Spleen (tissue), 13 donors: Measurements from ENCODE around the gene MCM7. TPM values are rescaled to one million over a fixed set of nuclear protein-coding genes. Genes with fewer than 3 reads are reported as not detected.

Experiments
- DNase-seq: peaks from one replicate; pipeline ENCODE4 v3.0.0-alpha.2; 2020
- H3K27ac ChIP-seq, 8 donors: fragments of 200-600 bp; sonication (generic) in 7 of 8; 1 replicate in 4 of 8; 2 replicates in 4 of 8; pipeline versions ENCODE4 v1.5.0 to v1.8.0; 2016 to 2021; ENCODE audit warnings: inconsistent platforms in 4 of 8, mild to moderate bottlenecking in 4 of 8, moderate library complexity in 1 of 8
- H3K27me3 ChIP-seq, 7 donors: fragments of 200-600 bp; sonication (generic) in 6 of 7; replicated peaks in 1 of 7; 1 replicate in 4 of 7; 2 replicates in 3 of 7; pipeline versions ENCODE4 v1.5.0 to v1.8.0; 2016 to 2021; ENCODE audit warnings: inconsistent platforms in 3 of 7, mild to moderate bottlenecking in 1 of 7
- H3K36me3 ChIP-seq, 6 donors: fragments of 200-600 bp; sonication (generic) in 5 of 6; 1 replicate in 4 of 6; 2 replicates in 2 of 6; pipeline versions ENCODE4 v1.5.0 to v1.8.0; 2016 to 2021; ENCODE audit warnings: inconsistent platforms in 2 of 6
- H3K4me1 ChIP-seq, 6 donors: fragments of 200-600 bp; sonication (generic) in 5 of 6; 1 replicate in 3 of 6; 2 replicates in 3 of 6; pipeline versions ENCODE4 v1.5.0 to v1.8.0; 2016 to 2021; ENCODE audit warnings: inconsistent platforms in 3 of 6
- H3K4me3 ChIP-seq, 8 donors: fragments of 200-600 bp; sonication (generic) in 7 of 8; 1 replicate in 4 of 8; 2 replicates in 4 of 8; pipeline versions ENCODE4 v1.5.0 to v1.8.0; 2016 to 2021; ENCODE audit warnings: inconsistent platforms in 4 of 8, mild to moderate bottlenecking in 4 of 8, moderate library complexity in 2 of 8
- H3K9me3 ChIP-seq, 8 donors: fragments of 200-600 bp; sonication (generic) in 7 of 8; 1 replicate in 4 of 8; 2 replicates in 4 of 8; pipeline versions ENCODE4 v1.5.0 to v1.8.0; 2016 to 2021; ENCODE audit warnings: inconsistent platforms in 4 of 8
- POLR2A ChIP-seq, 3 donors: fragments of 450-650 bp; IDR thresholded peaks; one replicate each; pipeline ENCODE4 v1.5.1; 2017; ENCODE audit warnings: antibody characterized with exemption in 3 of 3, mild to moderate bottlenecking in 1 of 3
- POLR2AphosphoS5 ChIP-seq, 3 donors: sonication (generic); formaldehyde crosslinking; IDR thresholded peaks; one replicate each; pipeline ENCODE4 v1.5.1; 2017; ENCODE audit warnings: antibody characterized with exemption in 3 of 3
- WGBS, 5 donors: extraction: QIAGEN DNeasy Blood & Tissue Kit in 3 of 5; methylation state at CpG; one replicate each; pipeline versions ENCODE4 v1.1.5 to v1.1.7; 2013 to 2018; 5-methylcytosine and 5-hydroxymethylcytosine counted together
- intact Hi-C: fragments of 100-400 bp; cut with DNase I; formaldehyde crosslinking; loops from one replicate; pipeline ENCODE4 v1.15.0; 2023; ENCODE audit warnings: low total_unique reads
- long read RNA-seq, 2 donors: transcript quantifications; one replicate each; lab custom pipeline, GENCODE V29; 2026
- polyA plus RNA-seq, 3 donors: library from polyadenylated mRNA; stranded (reverse); fragments of 200-250 nt; gene quantifications; one replicate each; pipeline ENCODE4 v1.2.1, GENCODE V29; 2013
- total RNA-seq, 7 donors: library from RNA; depleted of rRNA in 3 of 7; stranded (reverse); fragments of >200 nt in 3 of 7; fragmentation: NEBNext Ultra II Directional in 4 of 7; extraction: Animal tissue kit (Norgen Biotek cat#: 25700) in 4 of 7; gene quantifications; one replicate each; pipeline versions ENCODE4 v1.1.0 to v1.2.1, GENCODE V29; 2016 to 2021
- TF ChIP-seq, protein P1 (sequence below), 11 experiments: fragments of 200-600 bp in 7 of 11; fragments of 450-650 bp in 4 of 11; sonication (generic) in 4 of 11; IDR thresholded peaks in 8 of 11; conservative IDR thresholded peaks in 3 of 11; 1 replicate in 7 of 11; 2 replicates in 4 of 11; pipeline versions ENCODE4 v1.4.0 to v1.8.0; 2016 to 2021; ENCODE audit warnings: antibody characterized with exemption in 11 of 11, inconsistent platforms in 4 of 11, mild to moderate bottlenecking in 1 of 11
- donor health status: healthy with polysubstance abuse.
- donor health status: DM: no; HTN: no; CAD: no; lungs with moderate emphysema.
- donor health status: DM: no; HTN: no; CAD: no.
- donor health status: Bipolar disorder and iron deficiency.
- donor health status: healthy.
- donor health status: DM: no; HTN: no; CAD: no.
- donor health status: DM: yes; HTN: yes; CAD: no.

Gene MCM7
- total RNA-seq (10 to 100 TPM; 49.5 to 74.7 (median 64.8) TPM), polyA plus RNA-seq (10 to 100 TPM; 72.3 to 92.7 (median 75.8) TPM)
- long read RNA-seq, donor 1, transcript MCM7-201 (15 exons, 2,957 nt) = major isoform, 18 of 38 reads
- long read RNA-seq, donor 1, partial matches to known transcripts = 20 of 38 reads
- long read RNA-seq, donor 1, other reads (novel, unspliced or antisense) = 0 of 38 reads
- long read RNA-seq, donor 2, transcript MCM7-201 (15 exons, 2,957 nt) = major isoform, 17 of 42 reads
- long read RNA-seq, donor 2, partial matches to known transcripts = 24 of 42 reads
- long read RNA-seq, donor 2, other reads (novel, unspliced or antisense) = 0 of 42 reads

- peaks cover 13 to 38% (median 32%) of the 10 kb centered on the region in 6 donors for H3K4me1 ChIP-seq
- H3K27me3 ChIP-seq = no peaks in the 10 kb centered on the region
- intact Hi-C loops = no loop called here
- H3K4me3 ChIP-seq = peak within 1 kb of the TSS; percentile 58 to 99 (median 90)
- H3K36me3 ChIP-seq = peaks cover 0 to 69% (median 40%) of the 10 kb centered on the region in 6 donors
- TF ChIP-seq, protein P1, sequence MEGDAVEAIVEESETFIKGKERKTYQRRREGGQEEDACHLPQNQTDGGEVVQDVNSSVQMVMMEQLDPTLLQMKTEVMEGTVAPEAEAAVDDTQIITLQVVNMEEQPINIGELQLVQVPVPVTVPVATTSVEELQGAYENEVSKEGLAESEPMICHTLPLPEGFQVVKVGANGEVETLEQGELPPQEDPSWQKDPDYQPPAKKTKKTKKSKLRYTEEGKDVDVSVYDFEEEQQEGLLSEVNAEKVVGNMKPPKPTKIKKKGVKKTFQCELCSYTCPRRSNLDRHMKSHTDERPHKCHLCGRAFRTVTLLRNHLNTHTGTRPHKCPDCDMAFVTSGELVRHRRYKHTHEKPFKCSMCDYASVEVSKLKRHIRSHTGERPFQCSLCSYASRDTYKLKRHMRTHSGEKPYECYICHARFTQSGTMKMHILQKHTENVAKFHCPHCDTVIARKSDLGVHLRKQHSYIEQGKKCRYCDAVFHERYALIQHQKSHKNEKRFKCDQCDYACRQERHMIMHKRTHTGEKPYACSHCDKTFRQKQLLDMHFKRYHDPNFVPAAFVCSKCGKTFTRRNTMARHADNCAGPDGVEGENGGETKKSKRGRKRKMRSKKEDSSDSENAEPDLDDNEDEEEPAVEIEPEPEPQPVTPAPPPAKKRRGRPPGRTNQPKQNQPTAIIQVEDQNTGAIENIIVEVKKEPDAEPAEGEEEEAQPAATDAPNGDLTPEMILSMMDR (IDR thresholded peaks at IDR 0.05 in 8 of 11, conservative IDR thresholded peaks at IDR 0.05 in 3 of 11) = peak in 1 of 11 experiments; percentile 35
- TF ChIP-seq POLR2AphosphoS5 (IDR thresholded peaks at IDR 0.05) = peak; percentile 71 to 89 (median 86)
- no peak for TF ChIP-seq POLR2A (IDR thresholded peaks at IDR 0.05)
- 0 to 1% (median 1%) methylated on average over 37 to 80 of the region's 80 CpGs for whole genome bisulfite sequencing, 5 donors
- peak; percentile 100 for DNase-seq
- H3K27ac ChIP-seq = peak within 1 kb of the TSS; percentile 79 to 97 (median 93)
- no peaks in the 10 kb centered on the region for H3K9me3 ChIP-seq
Observed at GRCh38 chr7:100101016-100101862, at the start of gene MCM7, which contains the start of gene AP4M1. TSS of gene MCM7 (minus strand) at chr7:100101397. CDS start at chr7:100101294, 103 bp downstream. TSS of gene AP4M1 (plus strand) at chr7:100101643. CDS start at chr7:100101715, 72 bp downstream.

DNA sequence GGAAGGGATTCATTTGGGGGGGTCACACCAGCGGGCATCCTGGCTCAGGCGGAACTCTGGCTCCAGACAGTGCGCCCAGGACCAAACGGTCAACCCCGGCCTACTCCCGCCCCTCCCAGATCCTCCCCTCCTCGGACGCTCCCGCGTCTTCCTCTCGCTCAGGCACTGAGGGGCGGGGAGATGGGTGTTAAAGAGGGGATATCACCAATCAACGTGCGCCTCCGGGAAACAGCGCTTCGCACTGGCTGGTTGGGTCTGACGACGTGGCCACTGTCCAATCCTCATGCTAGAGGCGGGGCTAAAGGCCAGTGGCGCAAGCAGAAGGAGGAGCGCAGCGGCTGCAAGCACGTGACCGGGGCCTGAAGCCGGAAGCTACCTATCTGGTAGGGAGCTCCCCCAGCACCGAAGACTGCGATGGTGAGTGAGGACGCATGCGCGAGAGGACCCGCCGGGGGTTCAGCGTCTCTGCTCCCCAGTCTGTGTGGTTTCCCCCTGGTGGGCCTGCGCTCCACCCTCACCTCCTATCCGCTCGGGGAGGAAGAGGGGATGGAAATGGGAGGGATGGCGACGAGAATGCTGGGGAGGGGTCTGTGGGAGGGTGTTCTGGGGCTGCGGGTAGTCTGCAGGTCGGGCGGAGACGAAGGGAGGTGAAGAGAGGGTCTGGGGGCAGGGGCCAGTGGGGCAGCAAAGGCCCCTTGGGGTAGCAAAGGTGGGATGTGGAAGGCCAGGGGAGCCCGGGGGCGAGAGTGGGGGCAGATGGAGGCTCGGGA is 47.5 kb upstream of the MCM7 start, which contains the start of gene LAMTOR4:
LAMTOR4 (plus strand) TSS at position 360 of the 770 bp plus-strand sequence; CDS start at position 415, 55 bp downstream.
- TF ChIP-seq, protein P1 (IDR thresholded peaks at IDR 0.05 in 8 of 11, conservative IDR thresholded peaks at IDR 0.05 in 3 of 11) = peak in 8 of 11 experiments; percentile 5 to 37 (median 22)
- peak; percentile 96 to 98 (median 97) for TF ChIP-seq POLR2AphosphoS5 (IDR thresholded peaks at IDR 0.05)
- peak; percentile 37 to 68 (median 61) for TF ChIP-seq POLR2A (IDR thresholded peaks at IDR 0.05)
- DNase-seq = peak; percentile 100
- intact Hi-C loops = no loop called here
- H3K36me3 ChIP-seq = peaks cover 0 to 35% (median 9%) of the 10 kb centered on the region in 6 donors
- H3K9me3 ChIP-seq = no peaks in the 10 kb centered on the region
- WGBS, 5 donors = 0 to 1% (median 1%) methylated on average over 35 to 46 of the region's 46 CpGs
- H3K4me1 ChIP-seq = peaks cover 28 to 60% (median 52%) of the 10 kb centered on the region in 6 donors
- peak within 1 kb of the TSS; percentile 55 to 81 (median 73) for H3K4me3 ChIP-seq
- peak within 1 kb of the TSS; percentile 74 to 97 (median 94) for H3K27ac ChIP-seq
- H3K27me3 ChIP-seq = no peaks in the 10 kb centered on the region

DNA sequence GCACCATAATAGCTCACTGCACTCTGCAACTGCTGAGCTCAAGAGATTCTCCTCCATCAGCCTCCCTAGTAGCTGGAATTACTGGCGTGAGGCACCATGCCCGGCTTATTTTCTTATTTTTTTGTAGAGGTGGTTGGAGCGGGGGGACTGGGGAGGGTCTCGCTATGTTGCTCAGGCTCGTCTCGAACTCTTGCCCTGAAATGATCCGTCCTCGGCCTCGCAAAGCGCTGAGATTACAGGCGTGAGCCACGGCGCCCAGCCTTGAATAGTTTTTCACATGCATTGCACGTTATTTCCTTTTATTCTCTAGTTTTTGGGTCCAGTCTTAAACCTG is 47.0 kb upstream of the MCM7 start:
- Histone ChIP-seq H3K9me3 (no peaks in the 10 kb centered on the region), H3K36me3 (peaks cover 0 to 30% (median 3%) of the 10 kb centered on the region in 6 donors), H3K27me3 (no peaks in the 10 kb centered on the region), H3K4me1 (peaks cover 28 to 55% (median 47%) of the 10 kb centered on the region in 6 donors), H3K27ac (peak overlapping the region; percentile 74 to 97 (median 94)), H3K4me3 (peak overlapping the region; percentile 55 to 81 (median 73))
- TF ChIP-seq POLR2AphosphoS5 (IDR thresholded peaks at IDR 0.05) = no peak
- TF ChIP-seq, protein P1 (IDR thresholded peaks at IDR 0.05 in 8 of 11, conservative IDR thresholded peaks at IDR 0.05 in 3 of 11) = peak in 1 of 11 experiments; percentile 6
- WGBS, 5 donors = 11 to 20% (median 14%) methylated on average over 14 of the region's 14 CpGs
- intact Hi-C loops = no loop called here
- DNase-seq = no peak
